Measurements from ENCODE around the gene SPANXN2. TPM values are rescaled to one million over a fixed set of nuclear protein-coding genes. Genes with fewer than 3 reads are reported as not detected.
"Not testable (repeated sequence)": the region's sequence is repeated elsewhere in the genome, so short reads cannot be mapped to it uniquely, and the experiment has no call there.

SPANXN2 gene, protein sequence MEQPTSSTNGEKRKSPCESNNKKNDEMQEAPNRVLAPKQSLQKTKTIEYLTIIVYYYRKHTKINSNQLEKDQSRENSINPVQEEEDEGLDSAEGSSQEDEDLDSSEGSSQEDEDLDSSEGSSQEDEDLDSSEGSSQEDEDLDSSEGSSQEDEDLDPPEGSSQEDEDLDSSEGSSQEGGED
- not detected for total RNA-seq
- long read RNA-seq = 0 reads

DNA sequence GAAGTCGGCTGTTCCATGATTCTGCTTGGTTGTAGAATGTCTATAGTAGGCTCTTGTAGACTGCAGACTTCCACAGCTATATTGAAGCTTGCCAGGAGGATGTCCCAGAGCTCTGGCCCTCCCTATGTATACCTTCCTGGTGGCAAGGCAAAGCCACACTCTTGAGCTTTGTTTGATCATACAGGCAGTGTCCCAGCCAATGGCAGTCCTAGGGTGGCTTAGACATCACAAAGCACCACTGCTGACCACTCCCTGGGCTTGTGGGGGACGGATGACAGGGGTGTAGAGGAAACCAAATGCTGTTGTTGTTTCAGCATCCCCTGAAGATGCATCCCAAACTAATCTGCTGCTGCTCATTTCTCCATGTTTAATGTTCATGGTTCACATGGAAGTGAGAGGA, at the start of gene SPANXN2:
Gene SPANXN2 (minus strand): TSS at position 101 of the 400 bp plus-strand sequence. CDS start 84 bp downstream, at position 17.
- ATAC-seq; DNase-seq (ENCODE audit: missing footprints); intact Hi-C loops (cut with DNase I): not testable (repeated sequence)

DNA sequence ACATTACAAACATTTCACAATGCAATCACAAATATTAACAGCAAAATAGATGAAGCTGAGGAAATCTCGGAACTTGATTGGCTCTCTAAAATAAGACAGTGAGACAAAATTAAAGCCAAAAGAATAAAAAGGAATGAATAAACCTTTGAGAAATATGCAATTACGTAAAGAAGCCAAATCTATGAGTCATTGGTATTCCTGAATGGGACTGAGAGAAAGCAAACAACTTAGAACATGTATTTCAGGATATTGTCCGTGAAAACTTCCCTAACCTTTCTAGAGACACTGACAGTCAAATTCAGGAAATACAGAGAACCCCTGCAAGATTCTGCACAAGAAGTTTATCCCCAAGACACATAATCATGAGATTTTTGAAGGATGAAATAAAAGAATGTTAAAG, 48.4 kb upstream of the SPANXN2 start:
- no peak for ATAC-seq
- intact Hi-C loops (cut with DNase I) = no loop called here
- no peak for DNase-seq (ENCODE audit: missing footprints)

DNA sequence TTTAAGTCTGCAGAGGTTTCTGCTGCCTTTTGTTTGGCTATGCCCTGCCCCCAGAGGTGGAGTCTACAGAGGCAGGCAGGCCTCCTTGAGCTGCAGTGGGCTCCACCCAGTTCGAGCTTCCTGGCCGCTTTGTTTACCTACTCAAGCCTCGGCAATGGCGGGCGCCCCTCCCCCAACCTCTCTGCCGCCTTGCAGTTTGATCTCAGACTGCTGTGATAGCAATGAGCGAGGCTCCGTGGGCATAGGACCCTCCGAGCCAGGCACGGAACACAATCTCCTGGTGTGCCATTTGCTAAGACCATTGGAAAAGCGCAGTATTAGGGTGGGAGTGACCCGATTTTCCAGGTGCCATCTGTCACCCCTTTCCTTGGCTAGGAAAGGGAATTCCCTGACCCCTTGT, 47.2 kb upstream of the SPANXN2 start:
- ATAC-seq; DNase-seq (ENCODE audit: missing footprints); intact Hi-C loops (cut with DNase I): not testable (repeated sequence)

DNA sequence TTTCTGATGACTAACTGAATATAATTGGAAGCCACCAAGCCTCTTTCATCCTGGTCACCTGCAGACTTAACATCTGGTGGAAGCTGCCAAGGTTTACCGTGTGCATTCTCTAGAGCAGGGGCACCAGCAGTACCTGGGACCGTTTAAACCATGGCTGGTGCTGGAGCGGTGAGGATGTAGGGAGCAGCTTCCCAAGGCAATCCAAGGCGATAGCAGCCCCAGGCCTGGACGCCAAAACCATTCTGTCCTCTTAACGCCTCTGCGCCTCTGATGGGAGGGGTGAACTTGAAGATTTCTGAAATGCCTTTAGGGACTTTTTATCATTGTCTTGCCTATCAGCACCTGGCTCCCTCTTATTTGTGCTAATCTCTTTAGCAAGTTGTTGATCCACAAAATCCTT, 37.3 kb upstream of the SPANXN2 start:
- ATAC-seq = no peak
- DNase-seq (ENCODE audit: missing footprints) = no peak
- intact Hi-C loops (cut with DNase I) = no loop called here

DNA sequence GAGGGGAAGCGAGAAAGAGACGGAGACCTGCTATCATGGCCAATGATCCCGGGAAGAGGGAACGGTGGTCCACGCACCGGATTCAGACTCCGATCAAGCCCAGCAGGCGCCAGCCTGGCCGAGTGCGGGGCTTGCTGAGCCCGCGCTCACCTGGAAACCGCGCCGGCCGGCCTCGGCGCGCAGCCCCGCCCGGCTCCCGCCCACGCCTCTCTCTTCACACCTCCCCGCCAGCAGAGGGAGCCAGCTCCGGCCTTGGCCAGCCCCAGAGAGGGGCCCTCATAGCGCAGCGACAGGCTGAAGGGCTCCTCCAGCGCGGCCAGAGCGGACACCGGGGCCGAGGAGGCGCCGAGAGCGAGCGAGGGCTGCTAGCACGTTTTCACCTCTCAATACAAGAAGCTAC, 36.8 kb upstream of the SPANXN2 start:
- DNase-seq (ENCODE audit: missing footprints) = no peak
- intact Hi-C loops (cut with DNase I) = no loop called here
- no peak for ATAC-seq

DNA sequence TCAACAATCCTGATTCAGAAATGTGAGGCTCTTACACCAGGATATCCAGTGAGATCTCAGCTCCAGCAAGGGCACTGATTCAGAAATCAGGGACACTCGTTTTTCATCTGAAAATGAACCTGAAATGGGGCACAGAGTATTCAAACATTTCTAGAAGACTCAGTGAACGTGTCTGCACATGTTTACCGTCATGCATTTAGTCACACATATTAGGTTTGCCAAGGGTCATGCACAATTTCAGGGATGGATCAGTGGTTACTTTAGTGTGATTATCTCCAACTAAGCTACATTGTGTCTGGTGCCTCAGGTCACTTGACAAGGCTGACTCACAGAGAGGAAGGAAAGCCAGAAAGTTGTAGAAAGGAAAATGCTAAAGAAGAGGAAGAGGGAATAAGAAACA, 33.6 kb upstream of the SPANXN2 start:
- intact Hi-C loops (cut with DNase I) = no loop called here
- no peak for ATAC-seq
- no peak for DNase-seq (ENCODE audit: missing footprints)

DNA sequence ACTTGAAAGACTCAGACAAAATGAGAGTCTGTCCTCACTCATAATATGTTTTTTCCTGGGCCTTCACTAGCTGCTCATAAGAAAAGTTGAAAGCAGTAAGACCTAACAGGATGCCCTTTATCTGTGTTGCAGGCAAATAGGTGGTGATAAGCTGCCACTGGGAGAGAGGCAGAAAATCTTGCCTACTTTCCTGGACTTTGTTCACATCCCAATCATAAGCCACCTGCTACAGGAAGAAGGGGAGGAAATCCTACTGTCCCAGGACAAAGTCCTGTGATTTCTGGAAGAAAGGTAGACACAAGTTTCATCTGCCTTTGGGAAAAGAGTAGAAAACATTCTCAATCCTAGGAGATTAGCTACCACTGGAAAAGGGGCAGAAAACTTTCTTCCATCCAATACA, 13.3 kb upstream of the SPANXN2 start:
- DNase-seq (ENCODE audit: missing footprints) (no peak), ATAC-seq (no peak)
- intact Hi-C loops (cut with DNase I) = no loop called here

DNA sequence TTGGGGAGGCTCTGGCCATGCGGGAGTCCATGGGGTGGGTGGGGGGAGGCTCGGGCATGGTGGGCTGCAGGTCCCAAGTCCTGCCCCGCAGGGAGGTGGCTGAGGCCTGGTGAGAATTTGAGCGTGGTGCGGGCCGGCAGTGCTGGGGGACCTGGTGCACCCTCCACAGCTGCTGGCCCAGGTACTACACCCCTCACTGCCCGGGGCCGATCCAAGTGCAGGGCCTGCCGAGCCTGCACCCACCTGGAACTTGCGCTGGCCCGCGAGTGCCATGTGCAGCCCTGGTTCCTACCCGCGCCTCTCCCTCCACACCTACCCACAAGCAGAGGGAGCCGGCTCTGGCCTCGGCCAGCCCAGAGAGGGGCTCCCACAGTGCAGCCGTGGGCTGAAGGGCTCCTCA, 5.7 kb upstream of the SPANXN2 start:
- intact Hi-C loops (cut with DNase I) = no loop called here

DNA sequence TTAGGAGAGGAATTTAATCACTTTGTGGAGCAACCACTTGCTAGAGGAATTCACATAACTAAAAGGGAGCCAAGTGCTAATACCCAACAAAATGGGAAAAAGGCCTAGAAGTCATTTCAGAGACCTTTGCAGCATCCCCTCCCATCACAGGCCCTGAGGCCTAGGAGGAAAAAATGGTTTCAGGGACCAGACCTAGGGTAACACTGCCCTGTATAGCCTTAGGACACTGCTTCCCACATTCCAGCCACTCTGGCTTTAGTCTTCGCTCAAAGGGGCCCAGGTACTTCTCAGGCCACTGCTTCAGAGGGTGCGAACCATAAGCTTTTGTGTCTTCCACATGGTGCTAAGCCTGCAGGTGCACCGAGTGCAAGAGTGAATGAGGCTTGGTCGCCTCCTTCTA, 19.1 kb downstream of the SPANXN2 start:
- no peak for ATAC-seq
- intact Hi-C loops (cut with DNase I) = no loop called here
- no peak for DNase-seq (ENCODE audit: missing footprints)

More for the DNA sequence above, 5.7 kb upstream of the SPANXN2 start:
- no peak for ATAC-seq
- no peak for DNase-seq (ENCODE audit: missing footprints)

DNA sequence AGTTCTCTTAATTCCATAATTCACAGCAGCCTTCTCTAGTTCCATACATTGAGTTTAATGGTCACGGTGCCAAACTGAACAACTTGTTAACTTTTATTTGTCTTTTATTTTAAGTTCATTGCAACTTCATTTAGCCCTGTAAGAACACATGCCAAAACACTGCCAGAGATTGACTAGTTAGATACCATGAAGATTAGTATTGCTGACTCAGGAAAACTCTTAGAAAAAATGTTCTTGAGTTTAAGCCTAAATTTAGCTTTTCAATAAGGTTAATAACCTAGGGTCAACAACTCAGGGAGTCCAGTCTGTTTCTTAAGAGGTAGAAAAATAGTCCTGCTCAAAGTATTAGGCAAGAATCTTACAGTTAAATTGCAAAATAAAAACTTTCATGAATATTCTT, 25.7 kb downstream of the SPANXN2 start:
- DNase-seq (ENCODE audit: missing footprints) (no peak), ATAC-seq (no peak)
- intact Hi-C loops (cut with DNase I) = no loop called here

DNA sequence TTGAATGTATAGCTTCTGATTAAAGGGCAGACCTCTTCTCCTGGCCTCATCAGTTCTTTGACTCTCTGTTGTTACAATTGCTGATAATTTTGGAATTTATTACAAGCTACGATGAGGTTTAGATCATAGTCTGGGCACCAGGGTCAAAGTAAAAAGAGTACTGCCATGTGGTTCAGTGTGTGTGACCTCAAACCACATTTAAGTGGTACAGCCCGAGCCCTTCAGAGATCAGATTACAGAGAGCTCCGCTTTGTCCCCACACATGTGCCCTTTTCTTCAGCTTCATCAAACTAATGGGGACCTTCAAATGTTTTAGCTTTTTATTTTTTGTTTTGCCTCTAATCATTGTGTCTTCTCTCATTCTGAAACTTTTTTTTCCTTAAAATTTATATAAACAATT, 37.1 kb downstream of the SPANXN2 start:
- intact Hi-C loops (cut with DNase I) = no loop called here
- ATAC-seq (no peak), DNase-seq (ENCODE audit: missing footprints) (no peak)

DNA sequence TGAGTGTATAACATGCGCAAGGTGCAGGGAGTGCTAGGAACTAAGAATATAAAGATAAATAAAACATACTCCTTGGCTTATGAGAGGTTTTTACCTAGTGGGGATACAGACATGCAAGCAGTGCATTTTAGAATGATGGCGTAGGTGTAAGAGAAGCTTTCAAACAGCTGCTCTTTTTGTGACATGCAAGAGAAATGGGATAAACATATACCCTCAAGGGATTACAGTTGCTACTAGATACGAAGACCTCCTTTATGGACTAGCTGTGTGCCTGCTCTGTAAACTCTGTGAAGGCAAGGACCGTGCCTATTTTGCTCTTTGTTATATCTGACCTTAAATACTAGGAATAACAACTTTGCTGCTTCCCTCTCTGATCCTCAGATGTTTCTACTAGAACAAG, 45.6 kb downstream of the SPANXN2 start:
- DNase-seq (ENCODE audit: missing footprints) (no peak), ATAC-seq (no peak)
- intact Hi-C loops (cut with DNase I) = no loop called here

DNA sequence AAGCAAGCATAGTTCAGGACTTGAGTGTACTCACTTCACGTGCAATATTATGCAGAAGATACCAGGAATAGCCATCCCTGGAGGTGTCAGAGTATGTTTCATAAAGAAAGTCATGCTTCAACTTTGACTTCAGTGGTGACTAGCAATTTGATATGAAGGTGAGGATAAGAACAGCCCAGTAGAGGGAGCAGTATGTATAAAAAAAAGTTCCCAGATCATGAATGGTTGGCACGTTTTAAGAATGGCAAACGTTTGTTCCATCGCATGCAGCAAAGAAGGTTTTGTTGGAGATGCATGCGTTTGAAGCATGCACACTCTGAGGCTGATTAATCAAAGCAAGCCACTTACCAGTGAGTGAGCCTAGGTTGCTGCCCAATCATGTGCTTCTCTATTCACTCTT, 51.2 kb downstream of the SPANXN2 start:
- DNase-seq (ENCODE audit: missing footprints) = no peak
- no peak for ATAC-seq
- intact Hi-C loops (cut with DNase I) = no loop called here

DNA sequence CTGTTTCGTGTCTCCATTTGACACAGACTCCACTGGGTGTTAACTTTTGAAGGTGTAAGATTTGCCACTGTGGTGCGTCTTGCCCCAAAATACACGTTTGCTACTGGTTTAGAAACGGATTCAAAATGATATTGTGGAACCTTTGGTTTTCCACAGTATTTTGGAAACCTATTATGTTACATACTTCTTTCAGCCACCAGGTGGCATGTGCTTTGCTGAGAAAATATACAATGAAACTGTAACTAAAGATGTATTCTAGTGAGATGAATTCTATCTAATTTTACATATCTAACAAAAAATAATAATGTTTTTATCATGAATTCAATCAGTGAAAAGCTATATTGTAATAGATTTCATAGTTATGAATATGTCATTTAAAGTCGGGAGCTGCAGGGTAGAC, 56.2 kb downstream of the SPANXN2 start:
- no peak for DNase-seq (ENCODE audit: missing footprints)

DNA sequence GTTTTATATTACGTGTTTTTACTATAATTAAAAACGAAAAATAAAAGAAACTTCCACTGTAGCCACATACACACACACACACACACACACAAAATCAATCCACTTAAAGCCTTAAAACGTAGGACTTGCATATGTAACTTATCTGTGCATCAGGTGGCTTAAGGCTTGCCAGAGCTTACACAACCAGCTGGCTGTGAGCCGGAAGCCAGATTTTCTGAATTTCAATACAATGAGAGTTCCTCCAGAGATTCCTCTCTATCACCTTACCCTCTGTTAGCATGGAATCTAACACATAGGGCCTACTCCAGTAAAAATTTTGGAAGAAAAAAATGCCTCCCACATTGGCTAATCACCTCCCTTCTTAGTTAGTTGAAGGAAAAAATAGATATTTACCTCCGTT, 56.8 kb downstream of the SPANXN2 start:
- intact Hi-C loops (cut with DNase I) = no loop called here
- DNase-seq (ENCODE audit: missing footprints) = no peak
- ATAC-seq = no peak

More for the DNA sequence above, 56.2 kb downstream of the SPANXN2 start:
- intact Hi-C loops (cut with DNase I) = no loop called here
- no peak for ATAC-seq

Other genes with a start within 250 kb of the SPANXN2 start
- gene SPANXN3, start 203.3 kb downstream of the SPANXN2 start, total RNA-seq = not detected
- 0.38 TPM for gene SLITRK4, start 84.7 kb downstream of the SPANXN2 start, total RNA-seq
- gene UBE2NL, start 163.3 kb upstream of the SPANXN2 start, total RNA-seq = not detected